Amniotic stem cell (primary cell): ENCODE data around the gene ABCB1.
A peak's percentile ranks its signal among the peaks of the same experiment; 100 is the strongest.

ENCODE experiments used
- DNase-seq: peaks from one replicate; lab custom pipeline; 2025; lab: John Stamatoyannopoulos, UW

ABCB1 gene

DNA sequence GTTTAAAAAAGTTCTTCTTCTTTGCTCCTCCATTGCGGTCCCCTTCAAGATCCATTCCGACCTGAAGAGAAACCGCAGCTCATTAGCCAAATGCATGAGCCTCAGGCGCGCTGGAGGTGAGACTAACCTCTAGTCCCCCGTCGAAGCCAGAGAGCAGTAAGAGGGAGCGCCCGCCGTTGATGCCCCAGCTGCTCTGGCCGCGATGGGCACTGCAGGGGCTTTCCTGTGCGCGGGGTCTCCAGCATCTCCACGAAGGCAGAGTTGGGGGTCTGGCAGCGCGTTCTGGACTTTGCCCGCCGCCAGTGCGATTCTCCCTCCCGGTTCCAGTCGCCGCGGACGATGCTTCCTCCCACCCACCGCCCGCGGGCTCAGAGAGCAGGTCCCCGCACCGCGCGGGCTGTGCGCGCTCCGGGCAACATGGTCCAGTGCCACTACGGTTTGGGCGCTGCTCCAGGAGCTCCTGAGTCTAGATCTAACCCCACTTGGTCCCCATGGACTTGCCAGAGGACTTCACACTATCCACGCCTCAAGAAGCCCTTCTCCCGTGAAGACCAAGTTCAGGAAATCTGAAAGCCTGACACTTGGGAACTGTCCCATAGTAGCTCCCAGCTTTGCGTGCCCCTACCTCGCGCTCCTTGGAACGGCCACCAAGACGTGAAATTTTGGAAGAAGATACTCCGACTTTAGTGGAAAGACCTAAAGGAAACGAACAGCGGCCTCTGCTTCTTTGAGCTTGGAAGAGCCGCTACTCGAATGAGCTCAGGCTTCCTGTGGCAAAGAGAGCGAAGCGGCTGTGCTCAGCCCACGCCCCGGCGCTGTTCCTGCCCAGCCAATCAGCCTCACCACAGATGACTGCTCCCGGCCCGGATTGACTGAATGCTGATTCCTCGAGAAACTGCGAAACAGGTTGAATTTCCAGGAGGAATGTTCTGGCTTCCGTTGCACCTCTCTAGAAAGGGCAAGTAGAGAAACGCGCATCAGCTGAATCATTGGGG lies at the start of gene ABCB1:
Gene ABCB1 (minus strand): TSS at position 755 of the 995 bp plus-strand sequence. CDS start 700 bp downstream, at position 55.
- peak; percentile 67 for DNase-seq

DNA sequence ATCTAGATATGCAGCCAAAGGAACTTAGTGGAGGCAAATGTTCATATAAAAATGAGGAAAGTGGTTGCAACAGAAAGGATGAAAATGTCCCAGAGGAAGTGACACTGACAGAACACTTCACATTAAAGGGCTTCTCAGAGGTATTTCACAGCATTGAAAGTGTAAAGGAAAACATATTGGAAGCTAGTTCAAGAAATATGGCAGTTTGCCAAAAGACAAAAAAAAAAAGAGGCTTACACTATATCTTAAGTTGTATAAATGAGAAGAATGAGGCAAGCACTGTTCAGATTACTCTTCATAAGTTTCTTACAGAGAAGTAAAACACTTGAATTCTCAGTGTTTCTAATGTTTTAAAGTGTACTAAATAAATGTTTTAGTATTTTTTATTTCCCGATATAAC lies 47.6 kb upstream of the ABCB1 start:
- no peak for DNase-seq

DNA sequence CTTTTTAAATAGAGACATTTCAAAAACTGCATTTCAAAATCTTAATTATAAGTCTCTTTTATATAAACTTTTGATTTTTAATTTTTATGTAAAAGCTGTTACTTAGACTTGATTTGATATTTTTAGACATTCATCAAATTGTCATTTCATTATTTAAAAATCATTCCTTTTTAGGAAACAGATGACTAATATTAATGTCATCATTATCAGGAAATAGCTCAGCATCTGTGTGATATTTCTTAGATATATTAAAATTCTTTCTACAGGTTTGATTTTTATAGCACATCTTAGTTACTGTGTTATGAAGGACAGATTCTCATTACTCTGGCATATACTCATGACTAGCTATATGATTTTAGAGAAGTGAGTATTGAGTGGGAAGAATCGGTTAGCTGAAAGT lies 44.8 kb upstream of the ABCB1 start:
- no peak for DNase-seq

DNA sequence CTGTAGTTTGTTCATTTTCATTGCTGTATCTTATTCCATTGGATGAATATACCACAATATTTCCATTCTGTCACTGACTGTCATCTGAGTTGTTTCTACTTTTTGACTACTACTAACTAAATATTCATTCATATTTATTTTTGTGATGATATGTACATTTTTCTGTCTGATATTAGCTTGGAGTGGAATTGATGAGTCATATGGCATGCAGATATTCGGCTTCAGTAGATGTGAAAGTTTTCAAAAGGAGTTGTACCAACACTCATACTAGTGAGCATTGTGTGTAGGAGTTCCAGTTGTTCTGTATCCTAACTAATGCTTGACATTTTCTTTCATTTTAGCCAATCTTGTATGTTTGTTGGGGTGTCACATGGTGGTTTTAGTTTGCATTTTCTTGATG lies 35.2 kb upstream of the ABCB1 start:
- DNase-seq = no peak

DNA sequence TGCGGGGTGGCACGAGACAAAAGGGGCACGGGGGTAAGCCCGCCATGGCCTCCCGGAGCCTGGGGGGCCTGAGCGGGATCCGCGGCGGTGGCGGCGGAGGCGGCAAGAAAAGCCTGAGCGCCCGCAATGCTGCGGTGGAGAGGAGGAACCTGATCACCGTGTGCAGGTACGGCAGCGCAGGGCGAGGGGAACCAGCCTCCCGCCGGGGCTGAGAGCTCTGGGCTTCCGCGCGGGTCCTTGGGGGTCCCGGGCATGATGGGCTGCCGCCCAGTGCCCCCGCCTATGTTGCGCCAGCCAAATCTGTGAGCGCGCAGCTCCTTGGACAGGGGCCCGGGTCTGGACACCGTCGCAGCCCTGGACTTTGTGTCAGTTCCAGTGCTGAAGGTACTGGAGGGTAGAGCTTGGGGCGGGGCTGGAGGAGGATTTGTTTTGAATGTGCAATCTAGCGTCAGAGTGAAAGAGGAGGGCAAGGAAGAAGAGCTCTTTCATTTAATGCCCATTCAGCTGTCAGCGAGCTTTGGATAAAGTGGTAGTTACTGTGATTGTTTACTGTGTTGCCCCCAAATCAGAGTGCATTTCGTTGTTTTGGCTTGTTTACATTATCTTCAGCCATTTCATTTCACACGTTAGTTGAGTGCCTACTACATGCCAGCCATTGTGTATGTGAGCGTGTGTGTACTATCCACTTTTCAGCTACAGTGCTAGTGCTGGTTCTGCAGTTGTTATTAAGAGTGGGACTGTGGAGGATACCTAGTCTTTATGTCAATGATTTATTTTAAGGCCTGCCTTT lies 28.3 kb upstream of the ABCB1 start:
- DNase-seq = no peak

DNA sequence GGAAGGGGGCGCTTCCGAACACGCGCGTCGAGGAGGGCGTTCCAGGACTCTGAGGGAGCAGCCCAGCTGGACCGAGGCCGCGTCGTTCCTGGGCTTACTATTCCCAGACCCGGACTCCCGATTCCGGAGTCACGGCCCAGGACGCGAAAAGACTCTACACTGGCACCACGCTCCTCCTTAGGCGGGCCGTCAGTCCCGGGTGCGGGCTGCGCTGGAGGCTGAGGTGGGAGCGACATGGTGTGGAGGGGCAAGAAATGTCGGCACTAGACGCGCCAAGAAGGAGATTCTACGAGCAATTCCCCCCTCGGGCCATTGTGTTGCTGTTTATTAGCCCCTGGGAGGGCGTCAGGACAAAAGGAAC lies 26.9 kb upstream of the ABCB1 start:
- no peak for DNase-seq

DNA sequence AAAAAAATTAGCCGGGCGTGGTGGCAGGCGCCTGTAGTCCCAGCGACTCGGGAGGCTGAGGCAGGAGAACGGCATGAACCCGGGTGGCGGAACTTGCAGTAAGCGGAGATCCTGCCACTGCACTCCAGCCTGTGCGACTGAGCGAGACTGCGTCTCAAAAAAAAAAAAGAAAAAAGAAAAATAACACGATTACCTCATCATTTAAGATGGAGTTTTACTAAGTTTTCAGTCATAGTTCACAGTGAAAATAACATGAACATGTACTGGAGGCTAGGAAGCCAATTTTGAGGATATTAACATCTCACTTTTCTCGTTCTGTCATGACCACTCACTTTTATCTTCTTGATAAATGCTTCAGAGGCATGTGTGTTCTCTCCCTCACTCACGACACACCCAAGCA lies 24.4 kb upstream of the ABCB1 start:
- no peak for DNase-seq

DNA sequence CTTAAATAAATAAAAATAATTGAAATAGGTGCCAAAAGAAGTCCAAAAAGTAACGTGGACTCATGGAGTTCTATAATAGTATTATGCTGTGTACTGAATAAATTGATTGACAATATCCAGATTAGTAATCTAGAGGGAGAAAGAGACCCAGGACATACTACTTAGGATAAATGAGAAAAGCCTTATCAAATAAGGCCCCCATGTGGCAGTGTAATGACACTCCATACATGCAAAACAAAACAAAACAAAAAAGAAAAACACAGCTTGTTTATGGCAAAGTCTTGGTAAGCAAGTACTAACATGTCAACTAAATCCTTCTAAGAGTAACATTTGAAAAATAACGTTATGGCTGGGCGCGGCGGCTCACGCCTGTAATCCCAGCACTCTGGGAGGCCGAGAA lies 23.9 kb upstream of the ABCB1 start:
- no peak for DNase-seq

DNA sequence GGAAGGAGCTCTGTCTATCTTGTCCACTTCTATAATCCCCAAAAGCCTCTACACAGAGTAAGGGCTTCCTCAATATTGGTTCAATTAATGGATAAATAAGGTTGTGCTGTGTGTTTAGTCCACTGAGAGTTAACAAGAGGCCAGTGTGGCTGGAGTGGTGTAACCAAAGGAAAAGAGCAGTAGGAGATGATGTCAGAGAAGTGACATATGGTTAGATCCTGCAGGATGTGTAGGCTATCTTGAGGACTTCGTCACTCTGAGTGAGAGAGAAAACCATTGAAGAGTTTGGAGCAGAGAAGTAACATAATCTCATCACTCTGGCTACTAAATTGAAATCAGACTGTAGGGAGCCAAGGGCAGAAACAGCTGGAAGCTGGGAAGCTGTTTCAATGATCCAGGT lies 14.5 kb upstream of the ABCB1 start:
- no peak for DNase-seq

DNA sequence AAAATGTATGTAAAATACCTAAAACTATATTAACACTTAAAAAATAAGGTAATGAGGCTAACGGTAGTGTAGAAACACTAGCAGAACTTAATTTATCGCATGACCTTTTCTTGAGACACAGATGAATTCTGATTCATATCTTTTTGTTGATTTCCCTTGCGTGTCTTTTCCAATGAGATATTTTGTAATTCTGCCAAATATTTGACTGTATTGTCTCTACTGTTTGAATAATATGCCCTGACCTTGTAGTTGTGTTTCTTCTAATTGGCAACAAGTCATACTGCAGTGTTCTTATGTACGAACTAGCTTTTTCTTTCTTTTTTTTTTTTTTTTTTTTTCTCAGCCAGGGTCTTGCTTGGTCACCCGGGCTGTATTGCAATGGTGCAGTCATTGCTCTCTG lies 9.2 kb upstream of the ABCB1 start:
- DNase-seq = no peak

DNA sequence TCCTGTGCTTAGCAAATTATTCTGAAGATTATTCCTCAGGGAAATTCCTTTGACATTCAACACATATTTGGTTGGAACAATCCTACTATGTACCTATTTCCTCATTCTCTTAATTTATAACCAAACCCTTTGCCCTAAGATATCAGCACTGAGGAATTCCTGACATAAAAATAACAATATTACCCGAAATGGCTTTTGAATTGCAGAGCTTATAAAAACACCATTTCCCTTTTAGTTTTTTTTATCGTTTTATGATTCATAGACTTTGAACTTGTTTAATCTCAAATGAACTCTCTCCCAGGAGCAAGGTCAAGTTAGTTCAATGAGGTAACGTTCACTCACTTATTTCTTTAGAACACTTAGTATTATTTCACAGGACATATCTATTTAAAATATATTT lies 7.7 kb upstream of the ABCB1 start:
- DNase-seq = no peak

DNA sequence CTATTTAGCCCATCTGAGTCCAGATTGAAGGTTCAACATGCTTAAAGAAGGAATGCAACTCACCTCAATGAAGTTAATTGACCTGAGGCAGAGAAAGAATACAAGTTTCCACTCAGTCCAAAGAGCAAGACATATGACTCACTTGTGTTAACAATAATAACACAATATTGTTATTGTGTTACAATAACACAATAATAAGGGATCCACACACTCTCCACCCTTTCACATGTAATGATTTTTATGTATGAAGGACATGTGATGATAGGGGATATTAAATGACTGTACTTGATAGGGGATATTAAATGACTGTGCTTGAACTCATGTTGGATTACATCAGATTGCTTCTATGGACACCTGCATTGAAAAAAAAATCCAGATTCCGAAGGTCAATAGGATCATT lies 3.6 kb upstream of the ABCB1 start:
- DNase-seq = no peak

DNA sequence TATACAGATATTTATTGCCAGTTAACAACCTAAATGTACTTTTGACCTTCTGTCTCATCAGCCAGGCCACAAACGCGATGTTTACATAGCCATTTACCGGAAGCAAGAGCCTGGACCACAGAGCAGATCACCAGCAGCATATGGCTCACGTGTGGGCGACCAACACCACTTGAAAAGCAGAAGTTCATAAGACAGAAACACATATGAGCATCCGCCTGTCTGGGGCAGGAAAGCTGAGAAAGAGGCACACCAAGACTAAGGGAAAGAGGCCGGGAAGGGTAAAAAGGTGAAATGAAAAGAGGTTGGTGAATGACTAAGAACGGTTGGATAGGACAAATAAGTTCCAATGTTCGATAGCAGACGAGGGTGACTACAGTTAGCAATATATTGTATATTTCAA lies 1.3 kb downstream of the ABCB1 start:
- DNase-seq = no peak

DNA sequence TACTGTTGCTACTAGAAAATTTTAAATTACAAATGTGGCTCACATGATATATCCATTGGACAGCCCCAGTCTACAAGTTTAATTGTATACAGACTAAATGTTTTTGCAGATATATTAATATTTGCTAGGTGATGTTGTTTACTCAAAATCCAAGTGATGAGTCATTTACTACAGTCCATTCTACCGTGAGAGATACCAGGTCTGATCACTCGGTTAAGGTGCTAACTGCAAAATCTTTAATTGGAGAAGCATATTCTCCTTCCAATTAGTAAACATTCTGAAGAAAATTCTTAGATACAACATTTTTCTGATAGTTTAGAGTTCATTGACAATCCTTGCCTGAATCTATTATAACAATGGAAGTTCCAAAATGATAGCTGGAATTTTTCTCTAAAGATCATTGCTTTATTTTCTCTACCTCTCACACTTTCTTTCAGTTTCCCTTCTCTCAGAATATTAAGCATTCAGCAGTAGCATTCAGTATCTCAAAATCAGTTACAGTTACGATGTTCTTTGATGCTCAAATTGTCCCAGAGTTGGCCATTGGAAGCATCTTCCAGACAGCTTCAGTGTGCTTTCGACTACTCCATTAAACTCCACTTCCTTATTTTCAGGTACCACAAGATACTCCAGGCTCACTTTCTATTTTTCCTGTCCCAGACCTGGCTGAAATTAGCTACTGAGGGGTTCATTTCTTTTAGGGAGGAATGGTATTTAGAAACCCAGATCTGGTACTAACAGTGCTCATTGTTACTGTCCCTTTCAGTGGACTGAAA lies 2.3 kb downstream of the ABCB1 start:
- no peak for DNase-seq

DNA sequence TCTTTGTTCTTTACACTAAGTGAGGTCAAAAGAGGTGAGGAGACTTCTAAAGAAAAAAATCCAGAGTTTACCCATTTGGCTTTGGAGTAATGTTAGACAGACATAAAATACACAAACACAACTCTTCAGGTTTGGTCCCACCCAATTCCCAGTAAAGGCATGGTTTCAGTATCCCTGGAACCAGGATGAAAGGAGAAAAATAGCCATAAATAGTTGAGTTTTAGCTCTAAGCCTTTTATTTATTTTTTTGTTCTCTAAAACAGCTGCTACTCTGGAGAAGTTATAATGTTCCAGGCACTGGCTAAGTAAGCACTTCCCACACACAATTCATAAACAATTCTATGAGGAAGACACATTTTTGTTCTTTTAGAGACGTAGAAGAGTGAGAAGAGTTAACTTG lies 4.0 kb downstream of the ABCB1 start:
- DNase-seq = no peak

DNA sequence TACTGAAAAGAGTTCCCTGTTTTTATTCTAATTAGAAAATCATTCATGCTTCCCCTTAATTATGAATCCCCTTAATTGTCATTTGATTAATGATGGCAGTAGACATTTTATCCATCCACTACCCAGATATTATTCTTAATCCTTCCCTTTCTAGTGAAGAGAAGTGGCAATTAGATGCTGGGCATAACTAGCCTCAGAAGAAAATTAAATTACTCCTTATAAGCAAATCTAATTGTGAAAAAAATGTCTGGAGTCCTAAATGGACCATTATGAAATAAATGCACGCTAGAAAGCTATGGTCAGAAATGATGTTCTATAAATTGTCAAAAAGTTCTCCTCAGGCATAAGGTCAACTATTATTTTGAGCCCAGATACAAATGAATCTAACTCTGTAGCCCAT lies 4.5 kb downstream of the ABCB1 start:
- DNase-seq = no peak

DNA sequence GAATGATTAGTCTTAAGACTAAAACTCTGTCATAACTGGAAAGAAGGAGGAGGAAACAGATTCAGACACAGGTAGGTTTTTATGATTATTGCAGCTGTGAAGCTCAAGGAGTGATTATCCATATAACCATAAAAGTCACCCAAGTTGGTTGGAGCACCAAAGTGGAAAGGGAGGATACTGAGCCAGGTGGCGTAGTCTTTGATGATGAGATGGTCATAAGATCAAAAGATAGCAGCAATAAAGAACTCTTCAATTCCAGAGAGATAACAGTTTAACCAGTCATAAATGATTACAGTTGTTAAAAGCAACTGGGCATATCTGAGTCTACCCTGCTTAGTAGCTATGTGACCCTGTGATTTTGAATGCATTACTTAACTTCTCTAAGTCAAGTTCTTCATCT lies 8.4 kb downstream of the ABCB1 start:
- DNase-seq = no peak

DNA sequence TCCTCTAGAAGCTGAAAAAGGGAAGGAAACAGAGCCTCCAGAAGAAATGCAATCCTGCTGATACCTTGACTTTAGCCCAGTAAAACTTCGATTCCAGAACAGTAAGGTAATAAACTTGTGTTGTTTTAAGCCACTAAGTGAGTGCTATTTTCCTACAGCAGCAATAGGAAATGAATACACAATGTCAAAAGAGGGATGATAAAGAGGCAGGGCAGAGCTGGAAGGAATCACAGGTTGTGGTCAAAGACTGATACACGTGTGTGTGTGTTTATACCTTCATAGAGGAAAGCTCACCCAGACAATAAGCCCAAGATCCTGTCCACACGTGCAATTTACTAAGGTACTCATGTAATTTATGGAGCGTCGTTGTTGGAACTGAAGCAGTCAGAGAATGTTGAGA lies 9.5 kb downstream of the ABCB1 start:
- no peak for DNase-seq

DNA sequence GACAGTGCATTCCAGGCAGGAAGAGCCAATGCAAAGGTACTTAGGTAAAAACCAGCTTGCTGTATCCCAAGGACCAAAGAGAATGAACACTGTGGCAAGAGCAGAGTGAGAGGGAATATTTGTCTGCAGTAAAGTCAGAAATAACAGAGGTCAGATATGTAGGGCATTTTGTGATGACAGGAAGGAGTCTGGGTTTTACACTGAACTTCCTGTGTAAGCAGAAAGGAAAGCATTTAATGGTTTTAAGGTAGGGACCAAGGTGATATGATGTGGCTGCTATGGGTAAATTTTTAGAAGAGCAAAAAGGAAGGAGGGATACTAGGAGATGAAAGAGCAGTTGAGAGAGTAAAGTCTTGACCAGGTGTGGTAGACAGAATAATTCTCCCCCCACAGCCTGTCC lies 10.1 kb downstream of the ABCB1 start:
- DNase-seq = no peak

DNA sequence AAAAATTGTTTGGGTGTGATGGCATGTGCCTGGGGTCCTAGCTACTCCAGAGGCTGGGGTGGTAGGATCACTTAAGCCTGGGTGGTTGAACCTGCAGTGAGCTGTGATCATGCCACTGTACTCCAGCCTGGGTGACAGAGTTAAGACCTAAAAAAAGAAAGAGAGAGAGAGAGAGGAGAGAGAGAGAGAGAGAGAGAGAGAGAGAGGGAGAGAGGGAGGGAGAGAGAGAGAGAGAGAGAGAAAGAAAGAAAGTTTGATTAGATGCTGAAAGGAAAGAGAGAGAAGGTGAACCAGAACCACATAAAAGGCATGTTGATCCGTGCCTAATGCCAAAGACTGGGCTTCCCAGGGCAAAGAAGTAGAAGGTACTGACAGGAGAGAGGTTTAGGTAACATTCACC lies 11.1 kb downstream of the ABCB1 start:
- no peak for DNase-seq

DNA sequence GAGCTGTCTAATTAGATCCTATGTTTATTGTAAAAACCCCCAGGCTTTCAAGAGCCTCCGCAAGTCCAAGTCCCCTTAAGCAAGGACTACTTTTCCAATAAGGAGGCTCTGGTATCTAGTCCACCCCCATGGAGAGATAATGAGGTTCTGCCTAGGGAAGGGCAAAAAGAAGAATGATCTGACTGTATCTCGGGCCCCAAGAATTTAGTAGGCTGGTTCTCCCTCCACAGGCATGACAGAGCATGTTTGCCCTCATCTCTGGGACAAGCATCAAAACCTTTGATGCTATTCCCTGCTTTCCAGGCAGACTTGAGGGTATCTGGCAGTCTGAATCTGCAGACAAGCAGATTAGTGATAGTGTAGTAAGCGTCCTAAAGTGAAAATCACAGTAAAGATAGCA lies 19.0 kb downstream of the ABCB1 start:
- no peak for DNase-seq

DNA sequence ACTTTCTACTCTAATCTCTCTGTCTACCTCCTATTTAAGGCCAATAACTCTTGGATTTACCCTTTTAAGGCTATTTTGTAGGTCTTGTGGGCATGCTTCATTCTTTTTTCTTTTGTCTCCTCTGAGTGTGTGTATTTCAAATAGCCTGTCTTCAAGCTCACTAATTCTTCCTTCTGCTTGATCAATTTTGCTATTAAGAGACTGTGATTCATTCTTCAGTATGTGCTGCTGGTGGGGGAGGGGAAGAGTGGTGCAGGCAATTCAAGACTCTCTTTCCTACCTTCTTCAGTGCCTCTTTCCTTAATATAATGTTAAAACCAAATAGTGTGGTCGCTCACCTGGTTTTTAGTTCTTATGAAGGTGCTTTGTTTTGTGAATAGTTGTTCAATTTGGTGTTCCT lies 20.0 kb downstream of the ABCB1 start:
- DNase-seq = no peak

DNA sequence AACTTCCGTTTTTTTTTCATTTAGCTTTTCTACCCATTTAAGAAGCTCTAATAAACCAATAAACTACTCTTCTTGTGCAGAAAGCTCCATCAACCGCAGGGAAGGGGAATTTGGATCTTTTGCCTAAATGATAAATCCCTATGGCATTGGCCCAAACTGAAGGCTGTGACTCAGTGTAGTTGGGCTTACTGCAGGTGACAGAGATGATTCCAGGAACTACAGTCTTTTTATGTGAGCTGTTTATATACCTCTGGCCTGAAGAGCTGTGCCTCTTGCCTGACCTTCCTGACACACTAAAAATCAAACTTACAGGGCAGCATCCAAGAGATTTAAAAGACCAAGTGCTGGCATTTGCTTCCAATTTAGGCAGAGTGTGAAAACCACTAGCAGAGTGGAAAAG lies 25.2 kb downstream of the ABCB1 start:
- no peak for DNase-seq
